ENCODE data around the gene IL12RB2. TPM values are rescaled to one million over a fixed set of nuclear protein-coding genes. Genes with fewer than 3 reads are reported as not detected.

IL12RB2 gene
- total and polyA plus RNA-seq, 10 of the 15 experiments (the other 5 are each of a cell fraction or from before 2014, with no cell fraction given) = 0.15 to 1.1 (median 0.54) TPM; not detected in 1

GRCh38 chr1:67281244-67281643 is 26.4 kb upstream of the IL12RB2 start:
- 53% methylated on average over 3 of the region's 3 CpGs for WGBS (ENCODE audit: insufficient coverage, insufficient replicate concordance, low lambda C conversion rate, missing lambda C conversion rate)
- ChIA-PET RAD21 (ENCODE audit: unreplicated experiment) (no interaction called here), POLR2A (no interaction called here), SMC1A (ENCODE audit: uncharacterized antibody, unreplicated experiment) (no interaction called here), CTCF (interaction anchor here (0.8 to 1.4 kb wide), 4 partner anchors 67 to 728 kb away, joined by 3 read pairs; no protein-coding TSS in a partner anchor)
- no peak overlapping the region for H3K9ac ChIP-seq (ENCODE audit: control insufficient read depth, insufficient read depth, low read length)
- H3K79me2 ChIP-seq (ENCODE audit: control insufficient read depth, insufficient read depth, low read length) = no peaks in the 10 kb centered on the region
- no peak overlapping the region for H3K27ac ChIP-seq (ENCODE audit: control insufficient read depth, insufficient read depth)
- TF ChIP-seq ATF7 (IDR thresholded peaks at IDR 0.05; ENCODE audit: low read depth) (no peak), SPI1 (IDR thresholded peaks at IDR 0.05; ENCODE audit: borderline replicate concordance, insufficient read depth, low read depth, low read length) (no peak), MEF2B (IDR thresholded peaks at IDR 0.05; ENCODE audit: partially characterized antibody, poor library complexity, severe bottlenecking) (no peak), SP1 (IDR thresholded peaks at IDR 0.05; ENCODE audit: low read depth, low read length) (no peak), BCL3 (IDR thresholded peaks at IDR 0.05; ENCODE audit: borderline replicate concordance, insufficient read depth, low read depth, low read length, poor library complexity, severe bottlenecking) (no peak), NFIC (IDR thresholded peaks at IDR 0.05; ENCODE audit: low read depth, low read length) (no peak), POU2F2 (IDR thresholded peaks at IDR 0.05; ENCODE audit: borderline replicate concordance, low read depth, low read length) (no peak), CEBPB (IDR thresholded peaks at IDR 0.05; ENCODE audit: borderline replicate concordance in 1 of 2, low read depth in 2 of 2, low read length in 2 of 2) (no peak), MTA2 (IDR thresholded peaks at IDR 0.05; ENCODE audit: low read depth) (no peak), EGR1 (IDR thresholded peaks at IDR 0.05; ENCODE audit: borderline replicate concordance in 1 of 2, low read depth in 2 of 2, low read length in 2 of 2) (no peak), PAX8 (IDR thresholded peaks at IDR 0.05) (no peak), EZH2 (IDR thresholded peaks at IDR 0.05; ENCODE audit: borderline replicate concordance, control insufficient read depth, low read depth, low read length) (no peak), ASH2L (IDR thresholded peaks at IDR 0.05; ENCODE audit: borderline replicate concordance, low read depth) (no peak), SREBF2 (IDR thresholded peaks at IDR 0.05; ENCODE audit: low read length) (no peak), BACH1 (IDR thresholded peaks at IDR 0.05; ENCODE audit: borderline replicate concordance) (no peak), HSF1 (IDR thresholded peaks at IDR 0.05; ENCODE audit: low read depth, low read length) (no peak)
- no peaks in the 10 kb centered on the region for H3K36me3 ChIP-seq (ENCODE audit: control insufficient read depth in 2 of 2, insufficient read depth in 2 of 2, low read length in 1 of 2)
- DNase-seq (ENCODE audit: low read depth, low spot score) = no peak
- H2AFZ ChIP-seq (ENCODE audit: control insufficient read depth, low read depth, low read length) = no peak overlapping the region
- H3K27me3 ChIP-seq (replicated peaks in 1 of 2; ENCODE audit: control insufficient read depth in 2 of 2, insufficient read depth in 2 of 2, low read length in 1 of 2) = no peaks in the 10 kb centered on the region
- H3K4me1 ChIP-seq (ENCODE audit: control insufficient read depth, insufficient read depth, low read length) = peaks cover 2% of the 10 kb centered on the region; the same call in 1 of the 2 replicates
- no peak for ATAC-seq
- no peak overlapping the region for H3K4me2 ChIP-seq (ENCODE audit: control insufficient read depth, insufficient read depth)
- H4K20me1 ChIP-seq (ENCODE audit: control insufficient read depth, insufficient read depth) = no peaks in the 10 kb centered on the region
- no peak overlapping the region for H3K4me3 ChIP-seq
- FAIRE-seq = no peak
- in situ Hi-C loops (cut with MboI) (no loop called here), intact Hi-C loops (cut with micrococcal nuclease; ENCODE audit: unreplicated experiment) (no loop called here)
- H3K9me3 ChIP-seq (replicated peaks; ENCODE audit: control insufficient read depth, insufficient read depth, low read length) = no peaks in the 10 kb centered on the region; the same call in 2 of the 3 replicates
- BruUV-seq (replicated peaks) = no TSS peak
